HCT116 (cell line): ENCODE results near the gene FCHSD2. TPM values are rescaled to one million over a fixed set of nuclear protein-coding genes. Genes with fewer than 3 reads are reported as not detected.

ENCODE experiments used
- ATAC-seq: fragments of 200-7000 bp; cut with Tn5 transposase; 2 replicates; pipeline ENCODE4 v1.9.1; 2020; ENCODE audit warnings: mild to moderate bottlenecking, moderate library complexity
- BruUV-seq: library from RNA; stranded (reverse); fragments of 400-500 nt; replicated peaks from 2 replicates; lab custom pipeline; 2021; lab: Mats Ljungman, UMichigan
- CTCF ChIA-PET: fragments of 300-600 bp; sonication (Branson Sonifier 250); formaldehyde crosslinking; loops from one replicate; lab custom pipeline; 2021; ENCODE audit warnings: antibody characterized with exemption; lab: Charles Lee
- POLR2A ChIA-PET: fragments of 300-600, 350-600 bp; sonication (Branson Sonifier 250); formaldehyde crosslinking; loops from one replicate; lab custom pipeline; 2021; ENCODE audit warnings: antibody characterized with exemption; lab: Charles Lee
- RAD21 ChIA-PET, 2 experiments: fragments of 300-600 bp; sonication (Branson Sonifier 250); formaldehyde crosslinking; loops; one replicate each; lab custom pipeline; 2023; ENCODE audit warnings: low total read pairs in 2 of 2; ENCODE audit not compliant: uncharacterized antibody in 2 of 2, unreplicated experiment in 2 of 2, low non-redundant PET in 1 of 2; lab: Charles Lee
- DNase-seq: peaks from one replicate; pipeline ENCODE4 v3.0.0-alpha.2; 2010; ENCODE audit warnings: low read depth, low spot score
- H2AFZ ChIP-seq: fragments of 200-600 bp; shearing (Covaris generic), sonication (generic); 2 replicates; pipeline ENCODE4 v1.6.1; 2017; ENCODE audit warnings: low read depth, mixed run types, mixed read lengths, antibody characterized with exemption, low read length; ENCODE audit not compliant: poor library complexity, severe bottlenecking
- H3K27ac ChIP-seq: 2 replicates; pipeline ENCODE4 v1.5.1; 2012; ENCODE audit warnings: low read depth, low read length
- H3K27me3 ChIP-seq: fragments of 200-600 bp; sonication (generic); 2 replicates; pipeline ENCODE4 v1.6.1; 2016; ENCODE audit warnings: mixed run types, low read length, mixed read lengths; ENCODE audit not compliant: insufficient read depth
- H3K36me3 ChIP-seq, 2 experiments: fragments of 200-500 bp in 1 of 2; fragments of 200-600 bp in 1 of 2; sonication (Bioruptor generic) in 1 of 2; sonication (generic) in 1 of 2; 2 replicates each; pipeline versions ENCODE4 v1.5.1 to v1.6.1; 2014 to 2016; ENCODE audit warnings: low read length in 2 of 2, inconsistent platforms in 1 of 2, mixed read lengths in 1 of 2, mixed run types in 1 of 2; ENCODE audit not compliant: insufficient read depth in 2 of 2, control insufficient read depth in 1 of 2
- H3K4me1 ChIP-seq, 2 experiments: fragments of 200-600 bp in 1 of 2; sonication (generic) in 1 of 2; 2 replicates each; pipeline versions ENCODE4 v1.5.1 to v1.6.1; 2012 to 2017; ENCODE audit warnings: low read length in 2 of 2, inconsistent platforms in 1 of 2, mild to moderate bottlenecking in 1 of 2, mixed read lengths in 1 of 2, mixed run types in 1 of 2, moderate library complexity in 1 of 2; ENCODE audit not compliant: insufficient read depth in 2 of 2, control insufficient read depth in 1 of 2
- H3K4me2 ChIP-seq: fragments of 200-600 bp; sonication (generic); 2 replicates; pipeline ENCODE4 v1.6.1; 2017; ENCODE audit warnings: mixed run types, low read length, mixed read lengths
- H3K4me3 ChIP-seq, 2 experiments: fragments of 200-600 bp in 1 of 2; sonication (generic) in 1 of 2; replicated peaks in 1 of 2; 2 replicates each; pipeline ENCODE4 v1.5.1; 2011 to 2016; ENCODE audit warnings: low read length in 2 of 2, control low read depth in 1 of 2, low read depth in 1 of 2, mild to moderate bottlenecking in 1 of 2, mixed read lengths in 1 of 2, mixed run types in 1 of 2
- H3K79me2 ChIP-seq: fragments of 200-600 bp; sonication (generic); 2 replicates; pipeline ENCODE4 v1.6.1; 2017; ENCODE audit warnings: mild to moderate bottlenecking, mixed run types, low read length, moderate library complexity, mixed read lengths; ENCODE audit not compliant: insufficient read depth
- H3K9ac ChIP-seq: fragments of 200-600 bp; sonication (generic); 2 replicates; pipeline ENCODE4 v1.6.1; 2016; ENCODE audit warnings: low read length, mixed read lengths
- H3K9me2 ChIP-seq: fragments of 200-600 bp; sonication (generic), shearing (Covaris generic); 2 replicates; pipeline ENCODE4 v1.6.1; 2017; ENCODE audit warnings: mixed run types, mild to moderate bottlenecking, moderate library complexity; ENCODE audit not compliant: insufficient read depth
- H3K9me3 ChIP-seq, 2 experiments: fragments of 200-500 bp in 1 of 2; fragments of 200-600 bp in 1 of 2; sonication (Bioruptor generic) in 1 of 2; sonication (generic) in 1 of 2; 2 replicates each; pipeline ENCODE4 v1.6.1; 2014 to 2017; ENCODE audit warnings: low read length in 2 of 2, mixed read lengths in 2 of 2, inconsistent platforms in 1 of 2, low read depth in 1 of 2, mild to moderate bottlenecking in 1 of 2, mixed run types in 1 of 2, moderate library complexity in 1 of 2; ENCODE audit not compliant: control insufficient read depth in 1 of 2, insufficient read depth in 1 of 2
- H4K20me1 ChIP-seq: fragments of 200-600 bp; sonication (generic), shearing (Covaris generic); 2 replicates; pipeline ENCODE4 v1.6.1; 2017; ENCODE audit warnings: mixed run types, mild to moderate bottlenecking, moderate library complexity; ENCODE audit not compliant: insufficient read depth
- CBX3 ChIP-seq: IDR thresholded peaks from 2 replicates; pipeline ENCODE4 v1.6.1; 2012; ENCODE audit warnings: low read depth
- EGR1 ChIP-seq: IDR thresholded peaks from 2 replicates; pipeline ENCODE4 v1.6.1; 2012; ENCODE audit warnings: low read depth
- EZH2 ChIP-seq: fragments of 200-600 bp; sonication (generic); IDR thresholded peaks from 2 replicates; pipeline ENCODE4 v1.6.1; 2017; ENCODE audit warnings: antibody characterized with exemption, mixed run types
- EZH2phosphoT487 ChIP-seq: fragments of 200-600 bp; IDR thresholded peaks from 2 replicates; pipeline ENCODE4 v1.6.1; 2018; ENCODE audit warnings: antibody characterized with exemption, borderline replicate concordance
- FOSL1 ChIP-seq: IDR thresholded peaks from 2 replicates; pipeline ENCODE4 v1.6.1; 2012; ENCODE audit warnings: low read depth
- JUND ChIP-seq: IDR thresholded peaks from 2 replicates; pipeline ENCODE4 v1.6.1; 2012
- POLR2A ChIP-seq: IDR thresholded peaks from 2 replicates; pipeline ENCODE4 v1.7.0; 2011; ENCODE audit warnings: borderline replicate concordance; ENCODE audit not compliant: insufficient read depth, insufficient read length; ENCODE audit errors: extremely low read depth
- RAD21 ChIP-seq: IDR thresholded peaks from 2 replicates; pipeline ENCODE4 v1.6.1; 2012; ENCODE audit warnings: low read depth, mild to moderate bottlenecking
- SIN3A ChIP-seq: IDR thresholded peaks from 2 replicates; pipeline ENCODE4 v1.6.1; 2012; ENCODE audit warnings: low read depth
- SP1 ChIP-seq: IDR thresholded peaks from 2 replicates; pipeline ENCODE4 v1.6.1; 2012; ENCODE audit warnings: low read depth
- SRF ChIP-seq: IDR thresholded peaks from 2 replicates; pipeline ENCODE4 v1.6.1; 2012; ENCODE audit warnings: low read depth
- TCF7L2 ChIP-seq: IDR thresholded peaks from 2 replicates; pipeline ENCODE4 v1.7.0; 2011; ENCODE audit warnings: borderline replicate concordance, inconsistent platforms; ENCODE audit not compliant: insufficient read depth, insufficient read length; ENCODE audit errors: extremely low read depth
- YY1 ChIP-seq: IDR thresholded peaks from 2 replicates; pipeline ENCODE4 v1.6.1; 2011; ENCODE audit warnings: low read length, low read depth, moderate library complexity, mild to moderate bottlenecking; ENCODE audit not compliant: insufficient replicate concordance; ENCODE audit errors: extremely low read depth
- ZFX ChIP-seq: fragments of 450-650 bp; IDR thresholded peaks from 2 replicates; pipeline ENCODE4 v1.6.1; 2017
- ZNF274 ChIP-seq: fragments of 200-500 bp; sonication (Bioruptor generic); IDR thresholded peaks from 2 replicates; pipeline ENCODE4 v1.6.1; 2014; ENCODE audit warnings: mild to moderate bottlenecking, low read depth, low read length, inconsistent platforms
- intact Hi-C: fragments of 100-400 bp; cut with micrococcal nuclease; formaldehyde crosslinking; loops from 2 replicates; pipeline ENCODE4 v1.10.0; 2022
- total RNA-seq: library from RNA; stranded (reverse); gene quantifications from one replicate; pipeline ENCODE4 v1.2.1, GENCODE V29; 2021; ENCODE audit not compliant: unreplicated experiment
- TF ChIP-seq, protein P1 (sequence below), 3 experiments: fragments of 200-600 bp in 1 of 3; sonication (generic) in 1 of 3; IDR thresholded peaks in 2 of 3; conservative IDR thresholded peaks in 1 of 3; 2 replicates each; pipeline ENCODE4 v1.5.1; 2012 to 2017; ENCODE audit warnings: low read depth in 2 of 3, low read length in 2 of 3, antibody characterized with exemption in 1 of 3, borderline replicate concordance in 1 of 3, control low read depth in 1 of 3, mild to moderate bottlenecking in 1 of 3, mixed read lengths in 1 of 3, mixed run types in 1 of 3, moderate library complexity in 1 of 3; ENCODE audit not compliant: insufficient read depth in 1 of 3
- TF ChIP-seq, protein P2 (sequence below): IDR thresholded peaks from 2 replicates; pipeline ENCODE4 v1.6.1; 2012; ENCODE audit warnings: low read depth
- TF ChIP-seq, protein P3 (sequence below): IDR thresholded peaks from 2 replicates; pipeline ENCODE4 v1.6.1; 2012
- TF ChIP-seq, protein P4 (sequence below): IDR thresholded peaks from 2 replicates; pipeline ENCODE4 v1.6.1; 2012

Gene FCHSD2
- total RNA-seq, 1 experiment from 2014 or later = 15.0 TPM

DNA sequence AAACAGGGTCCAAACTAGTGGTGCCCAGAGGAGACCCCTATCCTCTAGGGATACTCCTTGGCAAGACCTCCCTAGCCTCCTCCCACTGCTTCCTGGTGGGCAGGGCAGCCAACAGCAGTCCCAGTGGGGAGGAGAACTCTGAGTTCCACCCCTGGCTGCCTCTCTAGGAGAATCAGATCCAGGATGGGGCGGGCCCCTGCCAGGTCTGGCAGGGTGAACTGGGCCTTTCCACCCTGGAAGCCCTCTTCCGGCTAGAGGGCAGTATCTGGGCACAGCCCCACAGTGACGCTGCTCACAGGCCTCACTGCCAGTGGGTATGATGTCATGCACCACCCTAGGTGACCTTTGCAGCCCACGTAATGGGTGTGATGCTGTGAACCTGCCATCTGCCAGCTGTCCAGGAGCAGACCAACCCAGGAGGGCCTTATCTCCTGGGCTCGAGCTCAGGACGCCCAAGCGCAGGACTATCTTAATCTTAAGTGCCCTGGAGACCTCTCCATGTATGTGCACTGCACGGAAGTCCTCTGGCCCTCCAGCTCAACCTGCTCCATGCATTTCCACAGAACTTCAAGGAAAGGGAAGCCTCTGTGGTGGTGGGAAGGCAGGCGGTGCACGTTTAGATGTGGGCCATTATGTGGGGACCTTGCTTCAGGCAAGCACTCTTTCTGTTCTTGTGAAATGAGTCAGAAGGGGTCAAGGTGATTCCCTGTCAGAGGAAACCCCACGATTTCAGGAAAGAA, 31.8 kb upstream of the FCHSD2 start:
- no TSS peak for BruUV-seq
- H3K9me2 ChIP-seq = no peaks in the 10 kb centered on the region
- DNase-seq = no peak
- RAD21 ChIA-PET = no interaction called here
- H3K27me3 ChIP-seq = no peaks in the 10 kb centered on the region
- H2AFZ ChIP-seq = no peak overlapping the region
- no peak overlapping the region for H3K4me2 ChIP-seq
- no peak for ATAC-seq
- no peaks in the 10 kb centered on the region for H3K36me3 ChIP-seq
- H4K20me1 ChIP-seq = no peaks in the 10 kb centered on the region
- no peaks in the 10 kb centered on the region for H3K79me2 ChIP-seq
- no peaks in the 10 kb centered on the region for H3K9me3 ChIP-seq
- peaks cover 0 to 11% of the 10 kb centered on the region in 2 experiments; a peak in 1 of 4 replicates for H3K4me1 ChIP-seq
- H3K27ac ChIP-seq = no peak overlapping the region
- intact Hi-C loops = no loop called here
- TF ChIP-seq SRF (no peak), ZNF274 (no peak), TCF7L2 (no peak), ZFX (no peak), SP1 (no peak), EGR1 (no peak), FOSL1 (no peak), POLR2A (no peak), EZH2phosphoT487 (no peak), JUND (no peak), EZH2 (no peak), YY1 (no peak), CBX3 (no peak), SIN3A (no peak), RAD21 (no peak)
- TF ChIP-seq, protein P1, sequence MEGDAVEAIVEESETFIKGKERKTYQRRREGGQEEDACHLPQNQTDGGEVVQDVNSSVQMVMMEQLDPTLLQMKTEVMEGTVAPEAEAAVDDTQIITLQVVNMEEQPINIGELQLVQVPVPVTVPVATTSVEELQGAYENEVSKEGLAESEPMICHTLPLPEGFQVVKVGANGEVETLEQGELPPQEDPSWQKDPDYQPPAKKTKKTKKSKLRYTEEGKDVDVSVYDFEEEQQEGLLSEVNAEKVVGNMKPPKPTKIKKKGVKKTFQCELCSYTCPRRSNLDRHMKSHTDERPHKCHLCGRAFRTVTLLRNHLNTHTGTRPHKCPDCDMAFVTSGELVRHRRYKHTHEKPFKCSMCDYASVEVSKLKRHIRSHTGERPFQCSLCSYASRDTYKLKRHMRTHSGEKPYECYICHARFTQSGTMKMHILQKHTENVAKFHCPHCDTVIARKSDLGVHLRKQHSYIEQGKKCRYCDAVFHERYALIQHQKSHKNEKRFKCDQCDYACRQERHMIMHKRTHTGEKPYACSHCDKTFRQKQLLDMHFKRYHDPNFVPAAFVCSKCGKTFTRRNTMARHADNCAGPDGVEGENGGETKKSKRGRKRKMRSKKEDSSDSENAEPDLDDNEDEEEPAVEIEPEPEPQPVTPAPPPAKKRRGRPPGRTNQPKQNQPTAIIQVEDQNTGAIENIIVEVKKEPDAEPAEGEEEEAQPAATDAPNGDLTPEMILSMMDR (IDR thresholded peaks at IDR 0.05 in 2 of 3, conservative IDR thresholded peaks at IDR 0.05 in 1 of 3; ENCODE audit: borderline replicate concordance in 1 of 3, insufficient read depth in 1 of 3, low read depth in 2 of 3, low read length in 2 of 3) = no peak
- TF ChIP-seq, protein P2, sequence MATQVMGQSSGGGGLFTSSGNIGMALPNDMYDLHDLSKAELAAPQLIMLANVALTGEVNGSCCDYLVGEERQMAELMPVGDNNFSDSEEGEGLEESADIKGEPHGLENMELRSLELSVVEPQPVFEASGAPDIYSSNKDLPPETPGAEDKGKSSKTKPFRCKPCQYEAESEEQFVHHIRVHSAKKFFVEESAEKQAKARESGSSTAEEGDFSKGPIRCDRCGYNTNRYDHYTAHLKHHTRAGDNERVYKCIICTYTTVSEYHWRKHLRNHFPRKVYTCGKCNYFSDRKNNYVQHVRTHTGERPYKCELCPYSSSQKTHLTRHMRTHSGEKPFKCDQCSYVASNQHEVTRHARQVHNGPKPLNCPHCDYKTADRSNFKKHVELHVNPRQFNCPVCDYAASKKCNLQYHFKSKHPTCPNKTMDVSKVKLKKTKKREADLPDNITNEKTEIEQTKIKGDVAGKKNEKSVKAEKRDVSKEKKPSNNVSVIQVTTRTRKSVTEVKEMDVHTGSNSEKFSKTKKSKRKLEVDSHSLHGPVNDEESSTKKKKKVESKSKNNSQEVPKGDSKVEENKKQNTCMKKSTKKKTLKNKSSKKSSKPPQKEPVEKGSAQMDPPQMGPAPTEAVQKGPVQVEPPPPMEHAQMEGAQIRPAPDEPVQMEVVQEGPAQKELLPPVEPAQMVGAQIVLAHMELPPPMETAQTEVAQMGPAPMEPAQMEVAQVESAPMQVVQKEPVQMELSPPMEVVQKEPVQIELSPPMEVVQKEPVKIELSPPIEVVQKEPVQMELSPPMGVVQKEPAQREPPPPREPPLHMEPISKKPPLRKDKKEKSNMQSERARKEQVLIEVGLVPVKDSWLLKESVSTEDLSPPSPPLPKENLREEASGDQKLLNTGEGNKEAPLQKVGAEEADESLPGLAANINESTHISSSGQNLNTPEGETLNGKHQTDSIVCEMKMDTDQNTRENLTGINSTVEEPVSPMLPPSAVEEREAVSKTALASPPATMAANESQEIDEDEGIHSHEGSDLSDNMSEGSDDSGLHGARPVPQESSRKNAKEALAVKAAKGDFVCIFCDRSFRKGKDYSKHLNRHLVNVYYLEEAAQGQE = no peak
- TF ChIP-seq, protein P3, sequence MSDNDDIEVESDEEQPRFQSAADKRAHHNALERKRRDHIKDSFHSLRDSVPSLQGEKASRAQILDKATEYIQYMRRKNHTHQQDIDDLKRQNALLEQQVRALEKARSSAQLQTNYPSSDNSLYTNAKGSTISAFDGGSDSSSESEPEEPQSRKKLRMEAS = no peak
- TF ChIP-seq, protein P4, sequence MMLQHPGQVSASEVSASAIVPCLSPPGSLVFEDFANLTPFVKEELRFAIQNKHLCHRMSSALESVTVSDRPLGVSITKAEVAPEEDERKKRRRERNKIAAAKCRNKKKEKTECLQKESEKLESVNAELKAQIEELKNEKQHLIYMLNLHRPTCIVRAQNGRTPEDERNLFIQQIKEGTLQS = no peak
- CTCF ChIA-PET = no interaction called here
- no peak overlapping the region for H3K9ac ChIP-seq
- H3K4me3 ChIP-seq = no peak overlapping the region
- POLR2A ChIA-PET = no interaction called here
